ENCODE results near the gene ABCA7.
"Not testable (repeated sequence)": the region's sequence is repeated elsewhere in the genome, so short reads cannot be mapped to it uniquely, and the experiment has no call there.

Gene ABCA7

DNA sequence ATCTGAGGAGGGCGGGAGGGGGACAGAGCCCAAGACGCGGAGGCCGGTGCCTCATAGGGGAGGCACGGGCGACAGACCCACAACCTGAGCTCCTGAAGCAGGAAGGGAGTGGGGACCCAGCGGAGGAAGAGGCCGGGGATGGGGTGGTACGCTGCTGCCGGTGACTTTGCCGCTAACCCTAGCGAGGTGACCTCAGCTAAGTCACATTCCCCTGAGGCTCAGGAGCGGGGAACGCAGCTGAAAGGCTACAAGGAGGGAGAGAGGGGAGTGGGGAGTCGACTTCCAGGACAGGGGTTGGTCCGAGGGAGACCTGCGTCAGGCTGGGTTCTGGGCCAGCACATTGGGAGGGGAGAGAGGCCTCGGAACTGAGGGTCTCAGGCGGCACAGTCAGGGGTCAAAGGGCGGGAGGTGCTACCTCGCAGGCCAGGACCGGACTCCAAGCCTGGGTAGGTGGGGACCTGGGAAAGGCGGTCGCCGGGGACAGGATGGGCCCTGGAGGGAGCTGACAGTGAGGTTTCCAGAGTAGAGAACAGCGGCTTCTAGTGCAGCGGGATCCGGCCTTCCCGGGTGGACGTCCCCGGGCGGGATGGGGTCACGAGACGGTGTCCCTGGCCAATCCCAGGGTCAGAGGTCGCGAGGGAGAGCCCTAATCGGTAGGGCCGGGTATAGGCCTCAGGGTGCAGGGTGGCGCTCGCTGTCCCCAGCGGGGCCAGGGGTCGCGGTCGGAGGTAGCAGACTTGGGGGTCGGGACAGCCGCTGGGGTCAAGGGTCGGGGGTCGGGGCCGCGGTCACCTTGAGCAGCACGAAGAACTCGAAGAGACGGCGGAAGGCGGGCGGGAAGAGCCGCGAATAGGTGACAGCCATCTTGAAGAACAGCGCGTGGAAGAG, 19.7 kb upstream of the ABCA7 start:
- Mint-ChIP-seq H3K9me3 (no peaks in the 10 kb centered on the region), H3K4me3 (peak overlapping the region; percentile 91), H3K27ac (peak overlapping the region; percentile 78), H3K36me3 (ENCODE audit: low read depth) (no peaks in the 10 kb centered on the region), H3K27me3 (ENCODE audit: low read depth, poor library complexity) (no peaks in the 10 kb centered on the region), H3K4me1 (peaks cover 40% of the 10 kb centered on the region)
- peak; percentile 50 for DNase-seq
- TF ChIP-seq, protein P1, sequence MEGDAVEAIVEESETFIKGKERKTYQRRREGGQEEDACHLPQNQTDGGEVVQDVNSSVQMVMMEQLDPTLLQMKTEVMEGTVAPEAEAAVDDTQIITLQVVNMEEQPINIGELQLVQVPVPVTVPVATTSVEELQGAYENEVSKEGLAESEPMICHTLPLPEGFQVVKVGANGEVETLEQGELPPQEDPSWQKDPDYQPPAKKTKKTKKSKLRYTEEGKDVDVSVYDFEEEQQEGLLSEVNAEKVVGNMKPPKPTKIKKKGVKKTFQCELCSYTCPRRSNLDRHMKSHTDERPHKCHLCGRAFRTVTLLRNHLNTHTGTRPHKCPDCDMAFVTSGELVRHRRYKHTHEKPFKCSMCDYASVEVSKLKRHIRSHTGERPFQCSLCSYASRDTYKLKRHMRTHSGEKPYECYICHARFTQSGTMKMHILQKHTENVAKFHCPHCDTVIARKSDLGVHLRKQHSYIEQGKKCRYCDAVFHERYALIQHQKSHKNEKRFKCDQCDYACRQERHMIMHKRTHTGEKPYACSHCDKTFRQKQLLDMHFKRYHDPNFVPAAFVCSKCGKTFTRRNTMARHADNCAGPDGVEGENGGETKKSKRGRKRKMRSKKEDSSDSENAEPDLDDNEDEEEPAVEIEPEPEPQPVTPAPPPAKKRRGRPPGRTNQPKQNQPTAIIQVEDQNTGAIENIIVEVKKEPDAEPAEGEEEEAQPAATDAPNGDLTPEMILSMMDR (IDR thresholded peaks at IDR 0.05) = no peak

DNA sequence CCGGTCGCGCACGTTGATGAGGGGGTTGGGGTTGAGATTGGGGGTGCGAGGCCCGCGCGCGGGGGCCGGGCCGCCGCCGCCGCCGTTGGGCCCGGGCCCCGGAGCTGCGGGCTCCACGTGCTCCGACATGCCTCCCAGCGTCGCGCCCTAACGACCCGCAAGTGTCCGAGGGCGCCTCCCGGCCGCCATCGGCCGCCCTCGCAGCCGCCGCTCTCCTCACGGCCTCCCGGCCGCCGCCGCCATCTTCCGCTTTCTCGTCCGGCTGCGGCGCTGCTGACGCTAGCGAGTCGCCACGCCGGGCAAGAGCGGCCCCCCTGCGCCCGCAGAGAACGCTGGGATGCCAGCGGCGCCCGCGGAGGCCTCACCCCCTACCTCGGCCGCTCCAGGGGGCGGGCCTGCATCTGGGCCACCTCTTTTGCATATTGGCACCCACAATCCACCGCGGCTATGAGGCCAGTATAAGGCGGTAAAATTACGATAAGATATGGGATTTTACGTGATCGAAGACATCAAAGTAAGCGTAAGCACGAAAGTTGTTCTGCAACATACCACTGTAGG, 19.0 kb upstream of the ABCA7 start, which contains the start of gene TMEM259:
TSS of gene TMEM259 (minus strand) at position 256 of the 558 bp plus-strand sequence. CDS start at position 129, 127 bp downstream.
- H3K9me3 Mint-ChIP-seq = no peaks in the 10 kb centered on the region
- no peaks in the 10 kb centered on the region for H3K36me3 Mint-ChIP-seq (ENCODE audit: low read depth)
- TF ChIP-seq, protein P1 (IDR thresholded peaks at IDR 0.05) = no peak
- no peaks in the 10 kb centered on the region for H3K27me3 Mint-ChIP-seq (ENCODE audit: low read depth, poor library complexity)
- peak within 1 kb of the TSS; percentile 100 for H3K27ac Mint-ChIP-seq
- peaks cover 35% of the 10 kb centered on the region for H3K4me1 Mint-ChIP-seq
- DNase-seq = peak; percentile 97
- peak within 1 kb of the TSS; percentile 91 for H3K4me3 Mint-ChIP-seq

DNA sequence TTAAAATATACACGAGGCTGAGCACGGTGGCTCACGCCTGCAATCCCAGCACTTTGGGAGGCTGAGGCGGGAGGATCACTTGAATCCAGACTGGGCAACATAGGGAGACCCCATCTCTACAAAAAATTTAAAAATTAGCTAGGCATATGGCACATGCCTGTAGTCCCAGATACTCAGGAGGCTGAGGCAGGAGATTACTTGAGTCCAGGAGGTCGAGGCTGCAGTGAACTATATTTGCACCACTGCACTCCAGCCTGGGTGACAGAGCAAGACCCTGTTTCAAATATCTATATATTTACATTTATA, 16.1 kb upstream of the ABCA7 start:
- H3K27ac Mint-ChIP-seq; H3K27me3 Mint-ChIP-seq (ENCODE audit: low read depth, poor library complexity); H3K36me3 Mint-ChIP-seq (ENCODE audit: low read depth); H3K9me3 Mint-ChIP-seq; DNase-seq; H3K4me3 Mint-ChIP-seq: not testable (repeated sequence)
- H3K4me1 Mint-ChIP-seq = peaks cover 16% of the 10 kb centered on the region

DNA sequence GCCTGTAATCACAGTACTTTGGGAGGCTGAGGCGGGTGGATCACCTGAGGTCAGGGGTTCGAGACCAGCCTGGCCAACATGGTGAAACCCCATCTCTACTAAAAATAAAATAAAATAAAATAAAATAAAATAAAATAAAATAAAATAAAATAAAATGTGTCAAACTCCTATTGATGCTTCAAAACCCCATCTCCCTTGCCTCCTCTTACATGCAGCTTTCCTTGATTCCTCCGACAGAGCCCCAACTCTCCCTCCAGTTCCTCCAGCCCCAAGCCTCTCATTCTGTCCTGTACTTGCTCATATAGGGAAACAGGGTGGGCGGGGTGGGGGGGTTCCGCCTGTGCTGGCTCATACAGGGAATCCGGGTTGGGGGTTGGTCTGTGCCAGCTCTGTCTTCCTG, 14.8 kb upstream of the ABCA7 start:
- not testable (repeated sequence) for H3K9me3 Mint-ChIP-seq; DNase-seq; H3K27me3 Mint-ChIP-seq (ENCODE audit: low read depth, poor library complexity); H3K27ac Mint-ChIP-seq; H3K36me3 Mint-ChIP-seq (ENCODE audit: low read depth)
- peaks cover 13% of the 10 kb centered on the region for H3K4me1 Mint-ChIP-seq
- H3K4me3 Mint-ChIP-seq = peak overlapping the region; percentile 43

DNA sequence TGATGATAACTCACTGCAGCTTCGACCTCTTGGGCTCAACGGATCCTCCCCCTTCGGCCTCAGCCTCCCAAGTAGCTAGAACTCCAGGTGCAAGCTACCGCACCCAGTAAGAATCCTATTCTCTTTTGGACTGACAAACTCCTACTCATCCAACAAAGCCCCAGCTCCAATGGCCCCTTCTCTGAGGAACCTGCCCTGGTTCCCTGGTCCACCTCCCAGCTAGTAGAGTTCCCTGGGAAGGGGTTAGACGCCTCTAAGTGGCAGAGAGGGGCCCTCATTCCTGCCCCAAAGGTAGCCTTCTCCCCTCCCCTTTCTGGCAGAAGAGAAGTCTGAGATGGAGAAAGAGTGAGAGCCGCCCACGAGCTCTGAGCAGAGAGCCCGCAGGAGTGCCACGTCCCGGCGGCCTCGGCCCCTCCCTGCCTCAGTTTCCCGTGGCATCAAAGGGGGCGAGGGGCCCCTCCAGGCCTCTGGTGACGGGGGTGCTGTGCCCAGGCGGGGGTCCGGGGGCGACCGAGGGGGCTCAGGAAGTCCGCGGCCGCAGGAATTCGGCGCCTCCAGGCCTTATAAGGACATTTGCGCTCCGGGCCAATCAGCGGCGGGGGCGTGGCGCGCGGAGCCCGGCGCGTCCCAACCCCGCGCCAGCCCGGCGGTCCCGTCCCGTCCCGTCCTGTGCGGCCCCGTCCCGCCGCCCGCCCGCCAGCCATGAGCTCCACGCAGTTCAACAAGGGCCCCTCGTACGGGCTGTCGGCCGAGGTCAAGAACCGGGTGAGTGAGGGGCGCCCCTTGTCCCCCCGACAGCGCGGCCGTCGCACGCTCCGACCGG, 13.7 kb upstream of the ABCA7 start, which contains the start of gene CNN2:
TSS of gene CNN2 (plus strand) at position 649 of the 823 bp plus-strand sequence. CDS start at position 703, 54 bp downstream.
- DNase-seq = peak; percentile 88
- Mint-ChIP-seq H3K9me3 (no peaks in the 10 kb centered on the region), H3K4me1 (peaks cover 18% of the 10 kb centered on the region), H3K36me3 (ENCODE audit: low read depth) (peaks cover 9% of the 10 kb centered on the region), H3K27ac (peak within 1 kb of the TSS; percentile 97), H3K4me3 (peak within 1 kb of the TSS; percentile 91), H3K27me3 (ENCODE audit: low read depth, poor library complexity) (no peaks in the 10 kb centered on the region)
- TF ChIP-seq, protein P1 (IDR thresholded peaks at IDR 0.05) = no peak

DNA sequence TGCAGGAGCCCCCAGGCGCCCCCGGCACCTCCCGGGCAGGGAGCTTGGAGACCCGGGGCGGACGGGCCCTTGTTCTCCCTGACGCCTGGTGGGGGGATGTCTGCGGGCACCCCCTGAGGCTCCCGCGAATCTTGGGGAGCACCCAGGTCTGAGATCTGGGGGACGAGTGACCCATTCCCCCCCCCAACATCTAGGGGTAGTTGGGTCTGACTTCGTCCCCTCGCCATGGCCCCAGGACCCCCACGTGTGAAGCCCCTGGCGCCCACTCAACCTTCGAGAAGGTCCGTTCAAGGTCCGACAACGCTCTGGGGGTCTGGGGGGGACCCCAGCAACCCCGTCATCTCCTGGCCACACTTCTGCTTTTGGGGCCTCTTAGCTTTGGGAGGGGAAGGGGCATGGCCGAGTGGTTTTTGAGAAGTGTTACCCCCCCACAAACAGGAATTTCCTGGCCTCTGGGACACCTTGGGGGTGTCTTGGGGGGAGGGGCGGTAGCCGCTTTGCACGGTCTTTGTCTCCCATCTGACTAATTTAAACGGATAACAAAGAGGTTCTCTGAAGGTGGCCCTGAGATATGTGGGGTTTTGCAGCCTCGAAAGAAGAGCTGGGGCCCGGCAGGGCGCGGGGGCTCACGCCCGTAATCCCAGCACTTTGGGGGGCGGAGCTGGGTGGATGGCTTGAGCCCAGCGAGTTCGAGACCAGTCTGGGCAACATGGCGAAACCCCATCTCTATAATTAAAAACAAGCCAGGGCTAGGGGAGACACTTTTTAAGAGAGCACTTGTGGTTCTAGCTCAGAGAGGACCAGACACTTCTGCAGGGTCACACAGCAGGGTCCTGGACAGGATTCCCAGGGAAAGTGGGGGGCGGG, 12.9 kb upstream of the ABCA7 start:
- H3K27ac Mint-ChIP-seq = peak overlapping the region; percentile 61
- DNase-seq = no peak
- H3K27me3 Mint-ChIP-seq (ENCODE audit: low read depth, poor library complexity) = no peaks in the 10 kb centered on the region
- H3K36me3 Mint-ChIP-seq (ENCODE audit: low read depth) = peaks cover 10% of the 10 kb centered on the region
- peak overlapping the region; percentile 91 for H3K4me3 Mint-ChIP-seq
- TF ChIP-seq, protein P1 (IDR thresholded peaks at IDR 0.05) = no peak
- no peaks in the 10 kb centered on the region for H3K9me3 Mint-ChIP-seq
- H3K4me1 Mint-ChIP-seq = peaks cover 18% of the 10 kb centered on the region
